ENCODE measurements around the gene MAD2L2. TPM values are rescaled to one million over a fixed set of nuclear protein-coding genes. Genes with fewer than 3 reads are reported as not detected.

Gene MAD2L2
- total RNA-seq, 1 donor from 2014 or later, result 30.0 TPM

- H3K27ac ChIP-seq, result no peak overlapping the region
- H3K4me3 ChIP-seq, result no peak overlapping the region
- H3K36me3 ChIP-seq, result peaks cover 0 to 21% of the 10 kb centered on the region in 2 donors
- no peaks in the 10 kb centered on the region for H3K27me3 ChIP-seq
- DNase-seq (ENCODE audit: extremely low spot score in 2 of 2), result no peak
- intact Hi-C loops (cut with DNase I), result no loop called here
- no peaks in the 10 kb centered on the region for H3K4me1 ChIP-seq
- TF ChIP-seq POLR2A (IDR thresholded peaks at IDR 0.05) (no peak), CTCF (IDR thresholded peaks at IDR 0.05) (no peak), POLR2AphosphoS5 (IDR thresholded peaks at IDR 0.05; ENCODE audit: insufficient read depth in 1 of 2, low read depth in 1 of 2) (no peak)
- no peaks in the 10 kb centered on the region for H3K9me3 ChIP-seq
Observed at GRCh38 chr1:11671205-11671543, 9.8 kb downstream of the MAD2L2 start.

GRCh38 chr1:11670747-11671146, 10.2 kb downstream of the MAD2L2 start:
- intact Hi-C loops (cut with DNase I), result no loop called here
- H3K27me3 ChIP-seq, result no peaks in the 10 kb centered on the region
- H3K36me3 ChIP-seq, result peaks cover 0 to 17% of the 10 kb centered on the region in 2 donors
- no peaks in the 10 kb centered on the region for H3K9me3 ChIP-seq
- TF ChIP-seq CTCF (IDR thresholded peaks at IDR 0.05) (no peak), POLR2A (IDR thresholded peaks at IDR 0.05) (no peak)
- H3K4me3 ChIP-seq, result no peak overlapping the region
- no peak for DNase-seq (ENCODE audit: extremely low spot score in 2 of 2)
- no peak overlapping the region for H3K27ac ChIP-seq
- H3K4me1 ChIP-seq, result no peaks in the 10 kb centered on the region

GRCh38 chr1:11668516-11668915, 12.4 kb downstream of the MAD2L2 start:
- no peak for DNase-seq (ENCODE audit: extremely low spot score in 2 of 2)
- H3K27ac ChIP-seq, result no peak overlapping the region
- H3K36me3 ChIP-seq, result no peaks in the 10 kb centered on the region
- intact Hi-C loops (cut with DNase I), result no loop called here
- H3K4me3 ChIP-seq, result no peak overlapping the region
- no peaks in the 10 kb centered on the region for H3K4me1 ChIP-seq
- H3K27me3 ChIP-seq, result no peaks in the 10 kb centered on the region
- no peaks in the 10 kb centered on the region for H3K9me3 ChIP-seq
- TF ChIP-seq POLR2AphosphoS5 (IDR thresholded peaks at IDR 0.05; ENCODE audit: insufficient read depth in 1 of 2, low read depth in 1 of 2) (no peak), CTCF (IDR thresholded peaks at IDR 0.05) (no peak), POLR2A (IDR thresholded peaks at IDR 0.05) (no peak)

DNA sequence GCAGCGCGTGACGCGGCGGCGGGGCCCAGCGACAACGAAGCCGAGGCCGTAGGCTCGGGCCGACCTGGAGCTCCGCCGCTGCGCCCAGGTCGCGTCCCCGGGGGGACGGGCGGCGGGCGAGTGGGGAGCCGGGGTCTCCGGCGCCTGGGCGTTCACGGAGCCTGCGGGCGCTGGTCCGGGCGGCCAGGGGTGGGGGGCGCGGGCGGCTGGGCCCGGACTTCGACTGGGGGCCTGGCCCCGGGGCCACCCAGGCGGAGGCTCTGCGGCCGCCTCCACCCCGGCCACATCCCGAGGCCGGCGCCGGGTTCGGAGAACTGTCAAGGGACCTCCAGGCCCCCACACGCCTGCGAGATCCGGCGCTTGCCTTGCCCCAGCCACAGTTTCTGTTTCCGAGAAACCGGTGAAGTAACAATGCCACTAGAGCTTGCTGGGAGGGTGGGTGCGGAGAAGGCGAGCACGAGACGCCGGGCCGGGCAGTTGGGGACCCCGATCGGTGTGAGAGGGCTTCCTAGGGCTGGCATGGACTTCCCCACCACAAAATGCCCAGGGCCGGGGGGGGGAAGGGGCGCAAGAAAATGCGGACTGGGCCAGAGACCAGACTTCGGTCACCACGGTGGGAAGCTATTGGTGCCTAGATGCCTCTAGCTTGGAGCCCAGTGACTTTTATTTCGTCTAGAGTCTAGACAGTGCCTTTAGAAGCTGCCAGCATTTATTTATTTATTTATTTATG, 16.4 kb downstream of the MAD2L2 start:
- Histone ChIP-seq H3K27ac (peak overlapping the region; percentile 80), H3K36me3 (peaks cover 0 to 13% of the 10 kb centered on the region in 2 donors), H3K4me1 (no peaks in the 10 kb centered on the region), H3K4me3 (peak overlapping the region; percentile 57 to 73), H3K9me3 (no peaks in the 10 kb centered on the region), H3K27me3 (no peaks in the 10 kb centered on the region)
- TF ChIP-seq CTCF (IDR thresholded peaks at IDR 0.05) (no peak), POLR2AphosphoS5 (IDR thresholded peaks at IDR 0.05; ENCODE audit: insufficient read depth in 1 of 2, low read depth in 1 of 2) (peak in 1 of 2 donors; percentile 41)
- DNase-seq (ENCODE audit: extremely low spot score in 2 of 2), result no peak
- intact Hi-C loops (cut with DNase I), result loop anchor here (1.0 to 5.0 kb wide), 2 partner anchors 17 to 238 kb away; partner anchors contain the start of gene MAD2L2

- no peak for DNase-seq (ENCODE audit: extremely low spot score in 2 of 2)
- intact Hi-C loops (cut with DNase I), result loop anchor here (5.0 kb wide), 1 partner anchor 241 kb away; no protein-coding TSS in a partner anchor
- Histone ChIP-seq H3K4me1 (peaks cover under 1% of the 10 kb centered on the region), H3K27ac (no peak overlapping the region), H3K36me3 (peaks cover 0 to 13% of the 10 kb centered on the region in 2 donors), H3K9me3 (no peaks in the 10 kb centered on the region), H3K4me3 (no peak overlapping the region), H3K27me3 (no peaks in the 10 kb centered on the region)
- TF ChIP-seq CTCF (IDR thresholded peaks at IDR 0.05), result no peak
- TF ChIP-seq POLR2AphosphoS5 (IDR thresholded peaks at IDR 0.05; ENCODE audit: insufficient read depth in 1 of 2, low read depth in 1 of 2), result no peak
- TF ChIP-seq POLR2A (IDR thresholded peaks at IDR 0.05), result no peak
Observed at GRCh38 chr1:11661103-11661502, 19.8 kb downstream of the MAD2L2 start.

Data from vagina (tissue), 2 donors.